LHCN-M2 (cell line): ENCODE results near the gene GALNT2. TPM values are rescaled to one million over a fixed set of nuclear protein-coding genes. Genes with fewer than 3 reads are reported as not detected.
A peak's percentile ranks its signal among the peaks of the same experiment; 100 is the strongest.

Source experiments
- DNase-seq: peaks from one replicate; pipeline ENCODE4 v3.0.0-alpha.2; 2012; ENCODE audit warnings: low read depth
- total RNA-seq: library from RNA; depleted of rRNA; stranded (reverse); fragments of >200 nt; gene quantifications from 2 replicates; pipeline ENCODE4 v1.2.3, GENCODE V29; 2014

The GALNT2 gene
- total RNA-seq, 1 experiment from 2014 or later, result 81.6 TPM

DNA sequence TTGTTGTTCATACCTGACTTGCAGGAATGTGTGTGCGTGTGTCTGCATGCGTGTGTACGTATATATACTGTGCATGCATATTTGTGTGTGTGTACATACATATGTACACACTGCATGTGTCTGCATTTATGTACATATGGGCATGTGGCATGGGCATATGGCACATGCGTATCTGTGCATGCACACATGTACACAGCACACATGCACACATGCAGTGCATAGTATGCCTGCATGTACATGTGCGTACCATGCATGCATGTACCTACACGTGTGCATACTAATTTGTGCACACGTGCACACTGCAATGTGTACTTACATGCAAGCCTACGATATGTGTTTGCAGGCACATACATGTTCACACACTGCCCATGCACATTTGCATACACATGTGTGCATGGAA, 43.9 kb downstream of the GALNT2 start:
- DNase-seq, result no peak

DNA sequence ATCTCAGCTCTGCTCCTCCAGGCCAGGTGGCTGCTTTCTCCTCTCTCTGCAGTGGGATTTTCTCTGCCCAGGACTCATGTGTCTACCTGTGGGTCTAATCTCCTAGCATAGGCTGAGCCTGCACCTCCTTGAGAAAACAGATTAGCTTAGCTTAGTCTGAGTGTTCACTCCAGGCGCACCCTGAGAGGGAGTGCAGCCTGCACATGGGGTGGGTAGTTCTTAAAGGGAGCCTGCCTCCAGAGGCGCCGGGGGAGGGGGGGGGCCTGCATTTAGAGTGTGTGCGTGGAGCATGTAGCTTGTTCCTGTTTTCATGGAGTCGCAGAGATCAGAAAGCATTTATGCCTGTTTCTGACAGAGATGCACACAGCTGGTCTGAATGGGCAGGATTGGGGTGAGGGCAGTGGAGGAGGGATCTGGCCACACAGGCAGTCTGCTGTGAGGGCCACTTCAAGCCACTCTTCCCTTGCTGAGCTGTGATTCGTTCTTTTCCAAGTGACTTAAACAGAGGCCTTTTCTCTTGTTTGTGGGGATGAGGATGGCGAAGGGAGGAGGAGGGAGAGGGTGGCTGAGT, 45.2 kb downstream of the GALNT2 start:
- DNase-seq, result no peak

DNA sequence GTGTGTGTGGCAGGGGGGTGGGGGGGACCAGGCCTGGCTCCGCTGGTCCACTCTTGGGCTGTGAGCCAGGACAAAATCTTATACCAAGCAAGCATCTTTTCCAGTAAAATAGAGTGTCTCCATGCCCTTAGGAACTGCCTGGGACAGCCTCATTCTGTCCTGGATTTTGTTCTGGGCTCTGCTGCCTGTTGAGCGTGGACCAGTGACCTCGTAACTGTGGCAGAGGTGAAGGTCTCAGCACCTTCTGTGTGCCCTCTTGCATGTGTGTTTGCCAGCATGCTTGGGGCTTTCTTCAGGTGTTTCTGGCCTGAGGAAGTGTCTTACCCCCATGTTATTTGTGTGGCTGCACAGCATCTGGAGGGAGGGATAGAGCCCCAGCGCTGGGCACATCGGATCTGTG, 45.7 kb downstream of the GALNT2 start:
- DNase-seq, result no peak

DNA sequence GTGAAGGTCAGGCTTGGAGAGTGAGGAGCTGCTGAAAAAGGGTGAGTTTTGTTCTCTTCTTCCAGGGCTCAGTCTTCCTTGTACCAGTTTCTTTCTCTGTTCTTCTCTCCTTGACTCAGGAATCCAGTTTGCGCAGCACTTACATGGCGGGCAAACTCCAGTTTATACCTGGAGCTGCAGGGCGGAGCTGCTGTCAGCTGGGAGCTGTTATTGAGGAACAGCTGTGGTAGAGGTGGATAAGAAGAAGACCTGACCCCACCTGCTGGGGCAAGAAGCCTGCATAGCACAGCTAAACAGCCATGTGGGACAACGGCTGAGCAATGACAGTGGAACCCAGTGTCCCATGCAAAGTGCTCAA, 46.2 kb downstream of the GALNT2 start:
- DNase-seq, result no peak

DNA sequence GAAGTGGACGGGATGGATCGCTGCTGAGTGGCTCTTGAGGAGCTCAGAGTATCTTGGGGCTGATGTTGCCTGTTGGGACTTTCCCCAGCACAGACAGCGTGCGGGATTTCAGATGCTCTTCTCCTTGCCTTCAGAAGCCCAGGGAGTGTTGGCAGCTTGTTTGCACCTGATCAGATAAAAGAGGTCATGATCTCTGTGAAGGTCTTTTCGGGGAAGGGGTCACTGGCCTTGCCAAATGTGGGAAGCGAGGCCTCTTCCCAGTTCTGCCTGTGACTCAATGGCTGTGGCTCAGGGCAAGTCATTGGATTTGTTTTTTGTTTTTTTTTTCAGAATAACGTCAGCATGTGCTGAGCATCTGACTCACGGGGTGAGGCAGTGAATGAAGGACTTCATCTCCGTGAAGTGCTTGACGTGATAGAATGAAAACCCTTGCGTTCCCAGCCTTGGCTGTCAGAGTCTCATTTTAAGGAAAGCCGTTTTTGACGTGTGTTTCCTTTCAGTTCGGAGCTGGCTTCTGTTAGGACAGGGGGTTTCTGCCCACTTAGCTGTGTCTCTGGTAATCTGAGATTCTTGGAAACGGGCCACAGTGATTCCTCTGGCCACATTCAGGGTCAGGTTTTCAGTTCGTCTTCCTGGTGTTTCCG, 46.7 kb downstream of the GALNT2 start:
- DNase-seq, result peak; percentile 90

DNA sequence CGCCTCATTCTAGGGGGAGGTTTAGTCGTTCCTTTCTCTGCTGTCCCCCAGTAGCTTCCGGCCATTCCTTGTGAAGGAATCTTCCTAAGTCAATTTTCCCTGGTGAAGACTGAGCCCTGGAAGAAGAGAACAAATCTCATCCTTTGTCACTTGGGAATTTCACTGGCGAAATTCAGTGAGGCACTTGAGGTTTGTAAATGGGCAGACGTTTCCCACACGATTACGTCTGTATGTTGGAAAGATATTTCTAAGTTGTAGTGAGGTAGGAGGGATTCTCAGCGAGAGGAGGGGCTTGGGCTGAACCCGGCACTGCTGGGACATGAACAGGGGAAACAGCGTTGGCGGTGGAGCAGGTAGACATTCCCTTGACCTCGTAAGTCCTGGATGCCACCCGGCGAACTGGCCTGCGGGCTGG, 47.2 kb downstream of the GALNT2 start:
- no peak for DNase-seq

DNA sequence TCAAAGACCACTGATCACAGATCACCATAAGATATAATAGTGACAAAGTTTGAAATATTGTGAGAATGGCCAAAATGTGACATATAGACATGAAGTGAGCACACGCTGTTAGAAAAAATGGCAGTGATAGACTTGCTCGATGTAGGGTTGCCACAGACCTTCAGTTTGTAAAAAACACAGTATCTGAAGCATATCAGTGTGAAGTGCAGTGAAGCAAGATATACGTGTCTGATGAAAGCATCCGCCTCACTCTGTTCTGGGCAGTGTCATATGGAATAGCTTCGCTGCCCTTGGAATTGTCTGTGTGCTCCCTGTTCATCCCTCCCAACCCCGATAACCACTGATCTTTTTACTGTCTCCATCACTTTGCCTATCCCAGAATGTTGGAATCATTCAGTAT, 50.7 kb downstream of the GALNT2 start:
- no peak for DNase-seq

DNA sequence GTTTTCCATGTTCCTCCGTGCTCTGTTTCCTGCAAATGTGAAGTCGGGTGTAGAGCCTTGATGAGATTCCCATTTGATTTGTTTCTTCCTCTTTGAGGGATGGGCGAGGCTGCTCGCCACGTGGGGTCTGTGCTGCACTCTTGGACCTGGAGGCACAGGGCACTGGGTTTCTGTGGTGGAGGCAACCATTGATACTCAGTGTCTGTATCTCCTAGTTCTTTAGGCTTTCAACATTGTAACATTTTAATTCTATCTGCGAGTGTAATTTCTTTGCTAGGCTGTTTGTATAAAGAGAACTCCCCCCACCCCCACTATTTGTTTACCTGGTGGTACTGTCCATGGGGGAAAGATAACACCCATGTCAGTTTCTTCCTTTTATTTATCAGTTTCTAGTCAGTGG, 52.3 kb downstream of the GALNT2 start:
- no peak for DNase-seq

DNA sequence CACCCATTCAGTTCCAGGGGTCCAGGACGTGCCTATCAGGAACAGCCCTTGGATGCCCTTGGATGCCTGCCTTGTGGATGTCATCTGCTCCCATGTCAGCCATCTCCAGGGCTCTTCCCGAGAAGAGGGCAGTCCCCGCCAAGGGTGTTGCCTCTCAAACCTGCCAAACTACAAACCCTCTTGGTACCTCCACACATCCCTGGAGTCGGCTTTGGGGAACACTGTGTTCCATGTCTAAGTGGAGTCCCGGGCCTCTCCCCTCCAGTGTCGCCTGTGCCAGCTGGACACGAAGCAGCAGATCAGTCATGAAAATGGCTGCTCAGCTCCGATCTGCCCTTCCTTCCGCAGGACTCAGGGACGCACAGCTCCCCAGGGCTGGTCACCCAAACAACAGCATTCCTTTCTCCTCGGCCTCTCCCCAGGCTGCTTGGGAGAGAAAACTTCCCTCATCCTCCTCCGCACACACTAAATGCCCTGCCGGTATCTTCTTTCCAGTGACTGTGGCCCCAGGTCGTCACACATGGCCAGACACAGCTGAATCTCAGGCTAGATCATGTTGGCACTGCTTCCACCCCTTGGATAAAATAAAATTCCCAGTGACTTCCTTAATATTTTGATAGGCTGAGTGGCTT, 53.4 kb downstream of the GALNT2 start:
- no peak for DNase-seq

DNA sequence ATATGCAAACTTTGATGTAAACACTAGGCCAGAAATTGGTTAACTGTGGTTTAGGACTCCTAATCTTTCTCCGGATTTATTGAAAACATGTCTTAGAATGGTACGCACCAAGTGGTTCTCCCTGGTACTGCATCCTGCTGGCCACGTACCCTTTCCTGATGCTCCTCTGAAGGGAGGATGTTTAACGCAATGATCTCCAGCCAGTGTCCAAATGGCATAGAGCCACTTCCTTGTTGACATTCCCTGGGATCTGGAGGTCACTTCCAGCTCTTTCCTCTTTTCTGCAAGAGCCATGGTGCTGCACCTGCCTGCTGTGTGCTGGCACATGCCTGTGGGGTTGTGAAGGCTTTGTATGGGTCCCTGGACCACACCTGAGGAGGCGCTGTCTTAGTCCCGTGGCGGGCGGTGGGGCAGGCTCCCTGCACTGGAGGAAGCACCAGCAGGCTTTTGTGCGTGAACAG, 53.9 kb downstream of the GALNT2 start:
- DNase-seq, result no peak

DNA sequence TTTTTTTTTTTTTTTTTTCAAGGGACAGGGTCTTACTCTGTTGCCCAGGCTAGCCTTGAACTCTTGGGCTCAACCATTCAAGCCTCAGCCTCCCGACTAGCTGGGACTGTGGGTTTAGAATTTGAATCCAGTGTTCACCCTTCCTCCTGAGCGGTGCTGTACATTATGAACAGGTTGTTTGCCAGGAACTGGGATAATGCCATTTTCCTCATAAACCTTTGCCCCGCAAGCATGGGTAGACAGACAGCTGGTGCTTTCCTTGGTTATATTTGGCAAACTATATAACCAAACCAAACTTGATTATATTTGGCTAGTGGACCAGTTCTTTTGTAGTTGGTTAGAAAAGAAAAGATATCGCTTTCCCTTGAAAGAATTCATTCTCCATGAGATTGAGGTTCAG, 54.9 kb downstream of the GALNT2 start:
- no peak for DNase-seq

DNA sequence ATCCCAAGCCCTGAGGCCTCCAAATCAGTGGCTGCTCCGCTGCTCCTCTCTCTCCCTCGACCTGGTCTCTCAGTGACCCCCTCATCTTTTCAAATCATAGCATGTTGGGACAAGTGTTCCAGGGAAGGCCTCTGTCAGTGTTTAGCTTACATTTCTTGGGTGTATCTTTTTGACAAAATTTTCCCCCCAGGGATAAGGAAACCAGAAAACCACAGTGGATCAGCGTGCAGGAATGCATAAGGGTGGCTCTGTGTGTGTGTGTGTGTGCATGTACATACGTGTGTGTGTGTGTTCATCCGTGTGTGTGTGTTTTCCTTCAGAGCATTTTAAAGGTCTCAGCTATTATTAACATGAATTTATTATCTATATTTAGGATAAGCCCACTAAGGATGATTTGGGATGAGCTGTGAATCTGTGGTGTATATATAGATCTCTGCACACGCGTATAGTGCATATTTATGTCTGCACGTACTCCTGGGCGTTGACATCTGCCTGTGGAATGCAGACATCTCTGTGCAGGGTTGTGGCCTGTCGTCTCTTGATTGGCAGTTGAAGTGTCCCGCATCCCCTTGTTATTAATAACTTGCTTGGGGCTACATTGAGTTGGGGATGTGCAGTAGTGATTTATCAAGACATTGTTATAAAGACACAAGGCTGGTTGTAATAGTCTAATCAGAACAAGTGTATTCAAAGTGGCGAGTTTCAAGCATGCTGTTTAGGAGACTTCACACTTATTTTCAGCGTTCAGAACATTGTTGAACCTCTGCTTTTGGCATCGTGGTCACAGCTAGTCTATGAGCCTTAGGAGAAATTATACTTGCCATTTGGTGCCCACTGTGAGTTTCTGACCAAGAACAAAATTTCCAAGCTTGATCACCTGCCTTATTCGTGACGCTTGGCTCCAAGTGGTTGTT, 55.6 kb downstream of the GALNT2 start:
- no peak for DNase-seq

DNA sequence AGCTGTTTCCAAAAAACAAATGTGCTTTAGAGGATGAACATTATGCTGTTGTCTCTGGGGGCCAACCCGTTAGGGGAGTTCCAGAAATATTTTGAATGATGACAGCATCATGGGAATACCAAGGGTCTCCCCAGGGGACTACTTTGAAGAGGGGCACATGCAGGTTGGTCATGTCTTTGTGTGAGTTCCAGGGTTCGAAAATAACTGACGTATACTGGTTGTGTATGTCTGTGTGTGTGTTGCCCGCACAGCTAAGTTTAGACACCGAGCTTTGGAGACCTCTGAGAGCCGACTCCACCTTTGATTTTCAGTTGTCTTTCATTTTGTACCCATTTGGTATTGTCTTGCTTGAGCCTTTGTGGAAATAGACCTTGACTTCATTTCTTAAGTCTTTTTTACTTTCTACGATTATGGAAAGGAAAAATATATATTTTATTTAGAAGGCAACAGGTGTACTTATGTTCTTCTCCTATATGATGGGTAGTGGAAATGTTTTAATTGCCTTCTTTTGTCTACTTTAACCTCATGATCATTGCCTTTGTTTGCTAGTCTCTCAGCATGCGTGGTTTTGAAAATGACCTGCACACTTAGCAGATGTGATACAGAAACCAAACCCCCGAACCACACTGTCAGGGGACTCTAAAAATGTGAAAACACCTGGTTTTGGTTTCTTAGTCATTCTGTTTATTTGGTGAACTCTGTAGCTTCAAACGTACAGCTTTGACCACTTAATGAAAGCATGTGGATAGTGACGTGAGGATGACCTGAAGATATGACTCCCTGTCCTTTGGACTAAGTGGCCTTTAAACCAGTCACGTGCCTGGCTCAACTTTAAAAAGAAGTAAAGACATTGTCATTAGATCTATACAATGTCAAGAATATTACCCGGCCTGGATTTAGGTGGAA, 56.5 kb downstream of the GALNT2 start:
- peak; percentile 83 for DNase-seq

DNA sequence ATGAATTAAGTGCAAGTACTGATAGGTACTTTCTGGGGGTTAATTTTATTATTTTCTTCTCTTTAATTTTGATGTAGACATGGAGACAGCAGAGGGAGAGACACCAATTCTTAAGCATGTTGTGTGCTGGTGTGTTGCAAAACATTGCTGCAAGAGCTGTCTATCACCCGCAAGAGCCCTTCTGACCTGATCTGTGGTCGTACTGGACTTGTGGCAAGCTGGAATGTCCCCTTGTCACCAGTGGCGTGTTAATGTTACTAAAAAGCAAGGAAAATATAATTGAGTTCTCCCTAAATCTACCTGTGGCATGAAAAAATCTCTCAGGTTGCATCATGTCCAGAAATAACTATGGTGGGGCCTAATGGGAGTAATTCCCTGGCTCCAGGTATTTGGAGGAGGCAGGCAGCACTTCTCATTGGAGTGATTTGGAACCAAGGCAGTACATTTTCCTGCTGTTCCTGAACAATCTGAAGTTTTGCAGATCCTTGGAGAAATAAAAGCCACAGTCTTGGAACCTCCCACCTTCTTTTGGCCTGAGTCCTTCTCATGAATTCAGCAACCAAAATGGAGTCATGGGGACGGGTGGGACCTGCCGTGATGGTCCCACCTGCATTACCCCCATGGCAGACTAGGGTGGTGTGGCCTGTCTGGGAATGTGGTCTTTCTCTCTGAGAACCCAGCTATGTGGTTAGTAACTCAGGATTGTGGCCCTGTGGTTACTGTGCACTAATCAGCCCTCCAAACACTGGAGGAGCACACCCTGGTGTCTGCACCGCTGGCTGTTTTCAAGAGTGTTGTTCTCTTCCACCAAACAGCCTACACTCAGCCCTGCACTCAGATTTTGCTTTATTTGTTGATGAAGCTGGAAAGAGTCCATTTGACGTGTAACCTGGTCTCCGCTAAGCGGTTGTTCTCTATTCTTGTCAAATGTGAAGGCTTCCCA, 57.4 kb downstream of the GALNT2 start:
- no peak for DNase-seq

DNA sequence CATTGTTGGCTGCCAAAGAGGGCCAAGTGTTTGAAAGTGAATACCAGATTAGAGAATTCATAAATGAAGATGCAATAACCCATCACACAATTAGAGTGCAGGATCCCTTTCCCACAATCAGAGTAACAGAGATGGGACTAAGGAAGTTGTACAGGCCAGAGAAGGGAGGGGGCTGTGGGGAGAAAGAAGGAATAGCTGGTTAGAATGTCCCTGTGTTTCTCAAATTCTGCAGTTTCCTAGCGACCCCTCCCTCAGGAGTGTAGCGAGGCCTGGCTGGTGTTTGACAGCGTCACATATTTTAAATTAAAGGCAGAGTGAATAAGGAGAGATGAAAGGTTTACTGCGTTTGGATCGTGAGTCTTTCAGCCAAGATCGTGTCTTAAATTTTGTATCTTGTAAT, 58.1 kb downstream of the GALNT2 start:
- DNase-seq, result no peak

DNA sequence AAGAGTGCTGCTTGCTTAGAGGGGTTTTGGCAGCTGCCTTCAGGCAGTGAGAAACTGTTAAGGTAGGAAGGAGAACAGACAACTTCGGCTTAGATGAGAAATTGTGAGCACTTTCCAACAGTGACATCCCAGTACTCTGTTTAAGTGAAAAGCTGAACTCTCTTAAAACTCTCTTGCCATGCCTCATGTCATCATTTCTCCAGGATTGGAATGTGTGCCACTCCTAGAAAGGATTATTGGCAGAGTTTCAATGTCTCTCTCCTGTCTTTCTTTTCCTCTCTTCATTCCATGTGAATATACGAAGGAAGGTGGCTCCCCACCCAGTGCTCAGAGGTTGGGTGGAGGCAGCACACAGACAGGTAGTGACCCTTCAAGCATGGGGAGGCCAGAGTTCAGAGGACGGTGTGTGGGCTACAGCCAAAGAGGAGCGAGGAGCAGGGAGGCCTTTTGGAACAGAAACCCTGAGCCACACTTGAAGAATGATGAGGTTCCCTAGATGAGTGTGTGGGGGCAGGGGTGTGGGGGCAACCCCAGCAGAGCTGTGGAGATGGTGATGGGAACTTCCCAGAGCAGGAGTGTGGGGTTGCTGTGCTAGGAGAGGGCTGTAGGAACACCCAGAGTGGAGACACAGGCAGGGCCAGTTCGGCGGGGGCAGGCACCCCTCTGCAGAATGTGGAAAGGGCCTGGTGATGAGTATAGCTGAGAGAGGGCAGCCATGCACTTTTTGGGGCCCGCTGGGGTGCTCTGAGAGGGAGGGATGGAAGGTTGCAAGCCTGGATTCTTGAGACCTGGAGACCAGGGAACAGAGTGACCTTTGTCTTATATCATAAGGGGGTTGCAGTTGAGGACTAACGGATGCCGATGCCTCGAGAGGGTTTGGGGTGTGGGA, 58.8 kb downstream of the GALNT2 start:
- DNase-seq, result no peak

DNA sequence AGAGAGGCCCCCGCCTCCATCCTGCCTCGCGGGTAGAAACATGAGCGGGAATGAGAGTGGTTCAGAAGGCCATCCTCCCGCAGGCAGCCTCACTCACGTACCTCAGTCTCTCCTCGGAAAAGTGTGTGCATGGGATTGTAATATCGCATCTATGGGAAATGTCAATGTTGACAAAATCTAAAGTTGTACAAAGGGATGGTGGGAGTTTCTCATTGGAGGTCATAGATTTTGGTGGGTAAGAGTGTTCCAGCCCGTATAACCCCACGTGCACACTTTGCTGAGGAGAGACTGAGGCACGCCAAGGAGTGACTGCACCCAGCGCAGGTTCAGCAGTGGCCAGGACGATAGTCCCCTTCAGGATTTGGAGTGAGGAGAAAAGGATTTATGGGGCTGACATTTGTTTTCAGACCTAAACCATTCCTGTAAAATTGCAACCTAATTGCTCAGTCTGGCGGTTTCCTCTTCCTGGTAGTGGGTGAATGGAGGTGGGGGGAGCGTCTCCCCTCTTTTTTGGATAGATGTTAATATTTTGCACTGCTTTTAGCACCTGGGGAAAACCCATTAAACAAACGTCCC, 59.6 kb downstream of the GALNT2 start:
- DNase-seq, result no peak
